T-helper 1 cell treated with Interleukin-12 subunit alpha and Interleukin-12 subunit beta and Interleukin-4 antibody, amounts not matched to agents 30 ng/mL and 1 ng/mL, for 36 hours (primary cell): Measurements from ENCODE around the gene KLHL8. TPM values are rescaled to one million over a fixed set of nuclear protein-coding genes. Genes with fewer than 3 reads are reported as not detected.
"Not testable (repeated sequence)": the region's sequence is repeated elsewhere in the genome, so short reads cannot be mapped to it uniquely, and the experiment has no call there.

Experiments used
- intact Hi-C: fragments of 100-400 bp; cut with micrococcal nuclease; formaldehyde crosslinking; loops from one replicate; pipeline ENCODE4 v1.15.1; 2024
- total RNA-seq: library from RNA; stranded (reverse); gene quantifications from 2 replicates; pipeline ENCODE4 v1.2.3, GENCODE V29; 2022

KLHL8 gene
- total RNA-seq, 1 donor from 2014 or later, result 9.4 TPM

- intact Hi-C loops, result no loop called here
Observed at GRCh38 chr4:87229979-87230378, 9.6 kb upstream of the KLHL8 start.

- intact Hi-C loops, result no loop called here
Observed at GRCh38 chr4:87228262-87228860, 7.9 kb upstream of the KLHL8 start.

GRCh38 chr4:87227751-87228151 lies 7.3 kb upstream of the KLHL8 start:
- intact Hi-C loops, result no loop called here

GRCh38 chr4:87225936-87226335 lies 5.5 kb upstream of the KLHL8 start:
- intact Hi-C loops, result loop anchor here (1.0 kb wide), 1 partner anchor 9 kb away; no protein-coding TSS in a partner anchor

GRCh38 chr4:87224141-87224923 lies 3.9 kb upstream of the KLHL8 start:
- intact Hi-C loops, result loop anchor here (5.0 kb wide), 1 partner anchor 1888 kb away; the partner anchor contains the start of gene TIGD2

GRCh38 chr4:87219632-87220093 lies 755 bp downstream of the KLHL8 start:
- intact Hi-C loops, result loop anchor here (1.0 to 5.0 kb wide), 12 partner anchors 10 to 1893 kb away; partner anchors contain the start of genes HSD17B11, NUDT9, PPM1K and TIGD2

GRCh38 chr4:87217235-87217763 lies 3.1 kb downstream of the KLHL8 start:
- intact Hi-C loops, result not testable (repeated sequence)

- intact Hi-C loops, result no loop called here
Observed at GRCh38 chr4:87216469-87216868, 3.9 kb downstream of the KLHL8 start.

- intact Hi-C loops, result no loop called here
Observed at GRCh38 chr4:87213421-87214075, 6.9 kb downstream of the KLHL8 start.

GRCh38 chr4:87211249-87211952 lies 9.0 kb downstream of the KLHL8 start:
- intact Hi-C loops, result no loop called here

GRCh38 chr4:87209696-87210095 lies 10.7 kb downstream of the KLHL8 start:
- intact Hi-C loops, result loop anchor here (1.0 kb wide), 1 partner anchor 10 kb away; no protein-coding TSS in a partner anchor

- intact Hi-C loops, result loop anchor here (1.0 kb wide), 1 partner anchor 10 kb away; no protein-coding TSS in a partner anchor
Observed at GRCh38 chr4:87209182-87209581, 11.2 kb downstream of the KLHL8 start.

- intact Hi-C loops, result no loop called here
Observed at GRCh38 chr4:87204559-87204958, 15.9 kb downstream of the KLHL8 start.

- intact Hi-C loops, result no loop called here
Observed at GRCh38 chr4:87196927-87197326, 23.5 kb downstream of the KLHL8 start.

- intact Hi-C loops, result no loop called here
Observed at GRCh38 chr4:87196146-87196545, 24.3 kb downstream of the KLHL8 start.

GRCh38 chr4:87193958-87194675 lies 26.3 kb downstream of the KLHL8 start:
- intact Hi-C loops, result no loop called here

GRCh38 chr4:87192145-87192919 lies 28.1 kb downstream of the KLHL8 start:
- intact Hi-C loops, result no loop called here

GRCh38 chr4:87188932-87189331 lies 31.5 kb downstream of the KLHL8 start:
- intact Hi-C loops, result no loop called here

GRCh38 chr4:87188048-87188447 lies 32.4 kb downstream of the KLHL8 start:
- intact Hi-C loops, result no loop called here
